T-helper 17 cell (primary cell): ENCODE measurements around the gene SLC25A23. TPM values are rescaled to one million over a fixed set of nuclear protein-coding genes. Genes with fewer than 3 reads are reported as not detected.

Experiments
- ATAC-seq: fragments of 150-1000 bp; cut with Tn5 transposase; 2 replicates; pipeline ENCODE4 v1.10.0; 2021; ENCODE audit warnings: mild to moderate bottlenecking, moderate library complexity
- DNase-seq, 3 donors: peaks; one replicate each; pipeline versions ENCODE4 v3.0.0 to v3.0.0-alpha.2; 2020 to 2021
- H3K9me3 ChIP-seq: one replicate; pipeline ENCODE4 v1.7.0; 2013; ENCODE audit warnings: low read length, mild to moderate bottlenecking; ENCODE audit not compliant: control insufficient read depth, poor library complexity, severe bottlenecking
- H3K27ac Mint-ChIP-seq: one replicate; pipeline ENCODE4 v1.8.0; 2022; ENCODE audit warnings: mild to moderate bottlenecking, moderate library complexity, mixed read lengths
- H3K27me3 Mint-ChIP-seq: one replicate; pipeline ENCODE4 v1.8.0; 2022; ENCODE audit warnings: mixed read lengths
- H3K36me3 Mint-ChIP-seq: one replicate; pipeline ENCODE4 v1.8.0; 2022; ENCODE audit warnings: low read depth, mixed read lengths
- H3K4me1 Mint-ChIP-seq: one replicate; pipeline ENCODE4 v1.8.0; 2022; ENCODE audit warnings: mild to moderate bottlenecking, mixed read lengths
- H3K4me3 Mint-ChIP-seq: one replicate; pipeline ENCODE4 v1.8.0; 2022; ENCODE audit warnings: mild to moderate bottlenecking, moderate library complexity, mixed read lengths
- total RNA-seq, 4 donors: library from RNA in 2 of 4; stranded (reverse) in 2 of 4; gene quantifications; one replicate each; pipeline ENCODE4 v1.2.3 and lab custom pipeline; 2022 to 2026

The SLC25A23 gene
- total RNA-seq, 2 donors from 2014 or later: 9.6 to 11.3 TPM

DNA sequence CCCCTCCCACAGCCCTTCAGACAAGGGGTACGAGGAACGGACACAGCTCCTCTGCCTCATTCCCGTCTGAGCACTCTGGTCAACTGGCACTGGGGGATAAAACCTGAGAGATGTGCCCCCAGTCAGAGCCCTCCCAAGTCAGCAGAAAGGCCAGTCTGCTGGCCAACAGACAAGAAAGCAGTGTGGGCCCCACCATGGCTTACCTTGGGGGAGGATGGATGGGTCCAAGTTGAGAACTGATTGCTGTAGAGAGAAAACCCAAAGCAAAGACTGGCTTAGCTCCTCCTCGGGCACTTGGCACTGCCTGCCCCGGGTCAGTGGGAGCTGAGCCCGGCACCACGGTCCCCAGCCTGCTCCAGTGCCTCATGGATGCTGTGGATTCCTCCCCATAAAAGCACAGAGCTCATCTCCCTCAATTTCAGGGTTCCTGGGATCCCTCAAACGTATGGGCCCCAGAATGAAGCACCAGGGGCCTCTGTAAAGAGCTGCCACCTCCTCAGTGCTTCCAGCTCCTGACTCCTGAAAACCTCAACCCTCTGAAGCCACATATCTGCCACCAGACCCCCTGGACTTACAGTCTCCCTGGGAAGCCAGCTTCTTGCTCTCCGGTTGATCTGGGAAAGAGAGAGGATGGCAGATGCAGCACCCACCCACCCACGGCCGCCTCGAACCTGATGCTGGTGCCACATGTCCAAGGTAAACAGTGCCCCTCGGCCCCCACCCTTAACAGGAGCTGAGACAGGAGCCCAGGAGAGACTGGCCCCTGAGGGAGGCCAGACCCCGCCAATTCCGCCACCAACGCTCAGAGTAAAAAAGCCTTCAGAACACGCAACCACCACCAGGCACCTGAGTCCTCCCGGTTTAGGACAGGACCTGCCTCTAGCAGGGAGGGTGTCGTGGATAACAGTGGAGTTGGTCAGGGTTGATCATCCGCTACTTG lies 38.2 kb downstream of the SLC25A23 start:
- no peaks in the 10 kb centered on the region for H3K27me3 Mint-ChIP-seq
- DNase-seq: no peak
- H3K4me1 Mint-ChIP-seq: peaks cover 24% of the 10 kb centered on the region
- peak overlapping the region; percentile 82 for H3K27ac Mint-ChIP-seq
- no peaks in the 10 kb centered on the region for H3K36me3 Mint-ChIP-seq
- H3K4me3 Mint-ChIP-seq: no peak overlapping the region
- no peak for ATAC-seq
- no peaks in the 10 kb centered on the region for H3K9me3 ChIP-seq

DNA sequence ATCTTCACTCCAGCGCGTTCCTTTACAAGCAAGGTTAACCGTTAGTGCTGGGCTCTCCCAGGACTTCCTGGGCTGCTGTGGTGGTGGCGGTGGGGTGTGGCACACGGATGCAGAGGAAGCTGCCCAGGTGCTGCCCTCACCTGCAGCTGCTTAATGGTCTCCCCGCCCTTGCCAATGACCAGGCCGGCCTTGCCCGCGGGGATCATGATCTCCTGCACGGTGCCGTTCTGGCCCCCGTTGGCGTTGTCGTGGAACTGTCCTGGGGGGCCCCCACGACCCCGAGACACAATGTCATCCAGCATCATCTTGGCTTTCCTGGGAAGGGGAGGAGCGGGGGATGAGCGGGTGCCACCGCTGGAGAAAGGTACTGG lies 41.0 kb downstream of the SLC25A23 start:
- Mint-ChIP-seq H3K27me3 (no peaks in the 10 kb centered on the region), H3K4me3 (no peak overlapping the region), H3K4me1 (peaks cover 14% of the 10 kb centered on the region), H3K36me3 (peaks cover 2% of the 10 kb centered on the region), H3K27ac (peak overlapping the region; percentile 27)
- DNase-seq: no peak
- ATAC-seq: no peak
- H3K9me3 ChIP-seq: no peaks in the 10 kb centered on the region

DNA sequence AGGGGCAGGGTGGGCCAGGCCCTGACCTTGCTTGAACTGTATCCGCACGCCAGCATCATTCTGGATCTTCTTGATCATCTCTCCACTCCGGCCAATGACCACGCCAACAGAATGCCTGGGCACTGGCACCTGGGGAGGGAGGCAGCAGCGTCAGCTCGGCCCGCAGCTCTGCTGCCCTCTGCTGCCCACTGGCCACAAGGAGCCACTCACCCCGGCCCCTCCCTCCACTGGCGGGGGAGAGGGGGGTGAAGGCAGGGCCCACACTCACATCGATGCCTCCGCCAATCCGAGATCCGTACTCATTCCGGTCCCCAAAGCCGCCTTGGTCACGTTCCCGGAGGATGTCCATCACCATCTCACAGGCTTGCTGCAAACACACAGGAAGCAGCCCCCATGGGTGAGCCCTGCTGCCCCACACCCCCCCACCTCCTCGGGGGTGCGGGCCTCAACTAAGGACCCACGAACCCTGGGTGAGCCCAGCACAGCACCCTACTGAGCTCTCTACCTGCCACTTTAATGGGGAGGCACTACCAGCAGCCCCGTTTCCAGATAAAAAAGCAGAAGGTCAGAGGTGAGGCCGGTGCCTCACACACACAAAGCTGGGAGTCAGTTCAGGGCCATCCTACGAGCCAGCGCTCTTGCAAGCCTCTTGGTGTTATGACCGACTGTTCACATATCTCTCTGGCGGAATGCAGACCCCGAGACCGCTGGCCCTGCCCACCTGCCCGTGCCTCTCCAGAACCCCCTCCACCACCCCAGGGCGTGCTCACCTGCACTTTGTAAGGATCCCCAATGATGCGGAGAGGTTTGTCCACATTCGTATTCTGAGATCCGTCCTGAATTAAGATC lies 41.7 kb downstream of the SLC25A23 start:
- ATAC-seq (no peak), DNase-seq (no peak)
- peak overlapping the region; percentile 27 for H3K27ac Mint-ChIP-seq
- no peaks in the 10 kb centered on the region for H3K27me3 Mint-ChIP-seq
- no peaks in the 10 kb centered on the region for H3K9me3 ChIP-seq
- H3K4me3 Mint-ChIP-seq: no peak overlapping the region
- peaks cover 2% of the 10 kb centered on the region for H3K36me3 Mint-ChIP-seq
- H3K4me1 Mint-ChIP-seq: peaks cover 8% of the 10 kb centered on the region

DNA sequence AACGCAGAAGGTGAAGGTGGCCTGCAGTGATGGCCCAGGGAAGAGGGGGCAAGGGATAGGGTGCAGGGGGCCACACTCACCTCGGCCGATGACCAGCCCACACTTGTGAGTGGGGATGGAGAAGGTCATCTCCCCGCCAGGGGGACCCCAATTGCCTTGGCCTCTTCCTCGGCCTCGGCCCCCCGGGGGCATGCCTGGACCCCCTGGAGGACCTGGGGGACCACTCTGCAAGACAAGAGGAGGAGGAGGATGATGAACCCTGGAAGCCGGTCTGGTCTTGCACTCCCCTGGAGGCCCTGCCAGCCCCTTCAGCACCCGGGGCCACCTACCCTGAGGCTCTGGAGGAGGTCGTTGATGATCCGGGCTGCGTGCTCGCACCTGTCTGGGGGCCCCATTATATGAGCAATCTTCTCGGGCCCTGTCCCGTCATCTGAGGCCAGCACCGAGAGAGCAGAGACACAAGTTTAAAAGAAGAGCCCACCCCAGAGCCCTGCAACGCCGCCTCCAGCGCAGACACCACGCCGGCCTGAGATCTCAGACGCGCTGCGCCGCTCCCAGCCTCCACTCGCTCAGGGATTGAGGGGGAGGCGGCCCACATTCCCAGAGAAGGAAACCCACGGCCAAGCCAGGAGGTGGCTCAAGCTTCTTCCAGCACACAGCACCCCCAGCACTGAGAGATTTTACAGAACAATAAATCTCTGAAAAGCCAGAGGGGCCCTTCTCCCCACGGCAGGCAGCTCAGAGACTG lies 42.8 kb downstream of the SLC25A23 start:
- ATAC-seq (no peak), DNase-seq (no peak)
- no peaks in the 10 kb centered on the region for H3K9me3 ChIP-seq
- Mint-ChIP-seq H3K4me1 (peaks cover 4% of the 10 kb centered on the region), H3K36me3 (peaks cover 2% of the 10 kb centered on the region), H3K27me3 (no peaks in the 10 kb centered on the region), H3K4me3 (no peak overlapping the region), H3K27ac (peak overlapping the region; percentile 16)

DNA sequence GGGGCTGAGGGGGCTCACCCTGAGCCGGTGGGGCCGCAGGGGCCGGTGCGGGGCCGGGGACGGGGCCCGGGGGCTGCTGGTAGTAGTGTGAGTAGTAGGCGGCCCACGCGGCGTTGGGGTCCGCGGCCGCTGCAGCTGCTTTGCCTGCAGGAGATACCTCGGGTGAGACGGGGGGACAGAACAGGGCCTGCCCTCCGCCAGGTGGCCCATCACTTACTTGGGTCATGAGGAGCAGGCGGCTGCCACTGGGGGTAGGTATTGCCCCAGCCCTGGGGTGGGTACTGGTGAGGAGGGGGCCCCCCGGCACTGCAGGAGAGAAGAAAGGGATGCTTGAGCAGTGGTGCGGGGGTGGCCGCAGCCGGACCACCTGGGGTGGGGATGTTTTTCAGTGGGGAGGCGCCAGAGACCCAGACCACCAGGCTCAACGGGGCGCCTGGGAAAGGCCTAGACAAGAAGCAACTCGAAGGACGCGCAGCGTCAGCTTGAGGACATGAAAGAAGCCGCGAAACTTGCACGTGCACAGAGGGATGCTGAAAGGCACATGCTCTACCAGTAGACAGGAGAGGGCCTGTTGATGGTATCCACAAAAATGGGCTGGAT lies 43.9 kb downstream of the SLC25A23 start:
- Mint-ChIP-seq H3K36me3 (peaks cover 2% of the 10 kb centered on the region), H3K27ac (no peak overlapping the region), H3K4me1 (no peaks in the 10 kb centered on the region), H3K27me3 (no peaks in the 10 kb centered on the region), H3K4me3 (no peak overlapping the region)
- ATAC-seq (no peak), DNase-seq (no peak)
- no peaks in the 10 kb centered on the region for H3K9me3 ChIP-seq

DNA sequence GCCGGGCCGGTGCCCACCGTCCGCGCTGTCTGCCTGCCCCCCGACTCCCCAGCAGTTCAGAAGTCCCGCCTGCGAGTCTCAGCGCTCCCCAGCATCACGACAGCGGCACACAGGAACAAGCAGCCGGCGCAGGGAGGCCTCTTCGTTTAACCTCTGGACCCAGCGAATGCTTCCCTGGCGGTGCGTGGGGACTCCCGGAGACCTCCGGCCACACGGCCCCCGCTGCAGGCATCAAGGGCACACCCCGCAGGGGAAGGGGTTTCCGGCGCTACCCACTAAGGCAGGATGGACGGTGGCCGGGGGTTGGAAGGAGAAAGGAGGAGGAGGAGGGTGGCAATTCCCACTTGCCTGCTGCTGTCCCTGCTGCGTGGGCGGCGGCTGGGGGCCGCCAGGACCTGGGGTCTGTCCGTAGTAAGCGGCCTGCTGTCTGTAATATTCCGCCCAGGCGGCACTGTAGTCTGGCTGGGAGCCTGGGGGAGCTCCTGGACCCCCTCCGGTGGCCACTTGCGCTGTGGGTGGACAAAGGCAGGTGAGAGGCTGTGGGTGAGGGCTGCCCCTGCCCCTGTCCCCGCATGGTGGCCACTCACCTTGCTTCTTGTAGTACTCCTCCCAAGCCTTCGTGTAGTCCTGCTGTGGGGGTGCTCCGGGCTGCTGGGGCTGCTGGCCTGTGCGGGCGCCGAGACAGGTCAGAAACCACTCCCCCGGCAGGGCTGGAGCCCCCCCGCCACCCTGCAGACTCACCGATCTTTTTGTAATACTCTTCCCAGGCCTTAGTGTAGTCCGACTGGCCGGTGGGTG lies 44.6 kb downstream of the SLC25A23 start:
- H3K27ac Mint-ChIP-seq: no peak overlapping the region
- H3K4me1 Mint-ChIP-seq: no peaks in the 10 kb centered on the region
- DNase-seq: no peak
- no peaks in the 10 kb centered on the region for H3K27me3 Mint-ChIP-seq
- no peaks in the 10 kb centered on the region for H3K9me3 ChIP-seq
- no peak overlapping the region for H3K4me3 Mint-ChIP-seq
- peak; percentile 9 for ATAC-seq
- peaks cover 2% of the 10 kb centered on the region for H3K36me3 Mint-ChIP-seq

DNA sequence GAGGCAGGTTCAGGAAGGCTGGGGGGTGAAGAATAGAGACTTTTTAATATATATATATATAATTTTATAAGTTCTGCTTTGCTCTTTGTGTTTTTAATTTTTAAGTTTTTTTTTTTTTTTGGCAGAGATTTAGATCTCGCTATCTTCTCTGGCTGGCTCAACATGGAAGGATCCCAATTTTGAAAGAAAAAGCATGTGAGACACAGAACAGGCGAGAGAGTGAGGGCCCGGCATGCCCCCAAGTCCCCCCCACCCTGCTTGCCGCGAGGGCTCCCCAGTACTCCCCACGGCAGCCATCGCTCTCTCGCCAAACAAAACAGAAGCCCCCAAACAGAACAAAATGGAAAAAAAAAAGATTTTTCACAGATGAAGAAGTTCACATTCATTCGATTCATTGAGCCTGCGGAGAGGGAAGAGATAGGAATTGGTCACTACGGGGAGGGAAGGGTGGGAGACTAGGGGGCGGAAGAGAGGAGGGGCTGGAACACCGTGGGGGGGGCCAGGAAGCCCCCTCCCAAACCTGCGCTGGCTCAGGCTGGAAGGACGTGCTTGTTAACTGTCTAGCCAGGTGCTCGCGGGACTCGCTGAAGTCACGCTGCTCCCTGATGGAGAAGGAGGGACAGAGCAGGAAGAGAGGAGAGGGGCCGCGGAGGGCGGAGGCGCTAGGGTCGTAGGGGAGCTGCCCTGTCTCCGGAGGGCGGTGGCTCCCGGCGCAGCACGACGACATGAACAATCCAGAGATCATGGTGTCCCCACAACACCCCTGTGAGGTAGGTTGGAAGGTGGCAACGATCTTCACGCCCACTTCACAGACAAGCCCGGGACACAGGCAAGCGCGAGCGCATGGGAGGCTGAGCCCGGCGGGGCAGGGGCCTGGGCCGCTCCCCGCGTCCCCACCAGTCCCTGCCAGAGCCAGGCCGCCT lies 45.6 kb downstream of the SLC25A23 start:
- H3K9me3 ChIP-seq: no peaks in the 10 kb centered on the region
- ATAC-seq: no peak
- Mint-ChIP-seq H3K4me1 (no peaks in the 10 kb centered on the region), H3K36me3 (peaks cover 2% of the 10 kb centered on the region), H3K27ac (no peak overlapping the region), H3K27me3 (no peaks in the 10 kb centered on the region), H3K4me3 (no peak overlapping the region)
- no peak for DNase-seq

DNA sequence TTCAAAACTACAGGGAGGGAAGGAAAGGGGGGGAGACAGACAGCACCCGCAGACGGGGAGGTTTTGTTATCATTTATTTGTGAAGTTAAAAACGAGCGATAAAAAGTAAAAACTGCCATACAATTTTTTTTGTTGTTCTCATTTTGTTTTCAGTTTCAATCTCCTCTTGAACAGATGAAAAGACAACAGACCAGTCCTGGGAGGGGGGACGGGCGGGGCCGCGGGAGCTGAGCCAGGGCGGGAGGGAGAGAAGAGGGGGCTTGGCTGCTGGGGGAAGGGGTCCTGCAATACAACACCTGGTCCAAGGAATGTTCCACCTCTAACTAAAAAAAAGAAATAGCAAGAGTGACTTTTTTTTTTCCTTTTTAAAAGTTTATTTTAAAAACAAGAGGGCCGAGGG lies 46.3 kb downstream of the SLC25A23 start:
- no peak overlapping the region for H3K4me3 Mint-ChIP-seq
- H3K27ac Mint-ChIP-seq: no peak overlapping the region
- ATAC-seq (no peak), DNase-seq (no peak)
- H3K9me3 ChIP-seq: no peaks in the 10 kb centered on the region
- peaks cover 2% of the 10 kb centered on the region for H3K36me3 Mint-ChIP-seq
- H3K27me3 Mint-ChIP-seq: no peaks in the 10 kb centered on the region
- no peaks in the 10 kb centered on the region for H3K4me1 Mint-ChIP-seq

DNA sequence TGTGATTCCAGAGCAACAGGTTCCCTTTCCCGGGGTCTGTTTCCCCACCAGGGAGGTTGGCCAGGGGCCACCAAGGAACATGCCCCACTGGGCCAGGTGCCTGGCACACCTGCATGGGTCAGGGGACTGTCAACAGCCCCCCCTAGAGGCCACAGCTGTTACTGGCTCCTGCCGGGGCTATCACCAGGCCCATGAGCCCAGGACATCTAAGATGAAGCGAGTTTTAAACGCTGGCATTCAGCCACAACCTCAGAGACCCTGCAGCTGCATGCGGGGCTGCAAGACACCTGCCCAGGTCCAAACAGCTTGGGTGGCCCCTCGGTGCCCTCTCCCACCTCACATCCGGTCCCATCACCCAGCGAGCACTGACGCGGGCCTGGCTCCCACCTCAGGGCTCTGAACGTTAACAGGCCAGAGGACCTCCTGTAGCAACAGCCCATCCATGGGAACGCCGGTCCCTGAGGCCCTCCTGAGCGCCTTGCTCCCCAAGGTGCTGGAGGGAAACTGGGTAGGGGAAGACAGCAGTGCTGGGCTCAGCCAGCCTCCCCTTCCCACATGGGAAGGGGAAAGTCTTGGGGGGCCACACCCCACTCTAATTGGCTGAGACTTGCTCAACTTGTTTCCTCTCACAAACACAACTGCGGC lies 47.0 kb downstream of the SLC25A23 start:
- H3K27me3 Mint-ChIP-seq: no peaks in the 10 kb centered on the region
- no peaks in the 10 kb centered on the region for H3K4me1 Mint-ChIP-seq
- ATAC-seq (peak; percentile 74), DNase-seq (peak in 1 of 3 donors; percentile 44)
- H3K9me3 ChIP-seq: no peaks in the 10 kb centered on the region
- peaks cover 2% of the 10 kb centered on the region for H3K36me3 Mint-ChIP-seq
- H3K27ac Mint-ChIP-seq: peak overlapping the region; percentile 24
- no peak overlapping the region for H3K4me3 Mint-ChIP-seq

DNA sequence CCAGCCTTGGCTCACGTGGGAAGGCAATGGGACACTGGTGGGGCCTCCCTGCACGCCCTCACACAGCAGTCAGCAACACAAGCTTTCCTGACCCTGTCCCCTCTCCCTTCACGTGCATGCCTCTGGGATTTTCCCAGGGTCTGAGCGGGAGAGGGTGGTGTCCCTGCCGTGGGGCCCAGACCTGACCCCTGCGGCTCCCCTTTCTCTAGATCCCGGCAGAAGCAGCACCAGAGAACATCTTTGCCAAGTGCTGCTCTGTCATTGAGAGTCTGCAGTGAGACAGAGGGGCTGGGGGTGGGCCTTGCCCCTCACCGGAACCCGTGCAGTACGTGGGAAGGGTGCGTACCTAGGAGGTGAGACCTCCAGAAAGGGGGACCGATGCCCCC lies 47.5 kb downstream of the SLC25A23 start:
- ATAC-seq (peak; percentile 11), DNase-seq (no peak)
- no peak overlapping the region for H3K4me3 Mint-ChIP-seq
- H3K27me3 Mint-ChIP-seq: no peaks in the 10 kb centered on the region
- peaks cover 2% of the 10 kb centered on the region for H3K36me3 Mint-ChIP-seq
- no peaks in the 10 kb centered on the region for H3K4me1 Mint-ChIP-seq
- peak overlapping the region; percentile 24 for H3K27ac Mint-ChIP-seq
- no peaks in the 10 kb centered on the region for H3K9me3 ChIP-seq

DNA sequence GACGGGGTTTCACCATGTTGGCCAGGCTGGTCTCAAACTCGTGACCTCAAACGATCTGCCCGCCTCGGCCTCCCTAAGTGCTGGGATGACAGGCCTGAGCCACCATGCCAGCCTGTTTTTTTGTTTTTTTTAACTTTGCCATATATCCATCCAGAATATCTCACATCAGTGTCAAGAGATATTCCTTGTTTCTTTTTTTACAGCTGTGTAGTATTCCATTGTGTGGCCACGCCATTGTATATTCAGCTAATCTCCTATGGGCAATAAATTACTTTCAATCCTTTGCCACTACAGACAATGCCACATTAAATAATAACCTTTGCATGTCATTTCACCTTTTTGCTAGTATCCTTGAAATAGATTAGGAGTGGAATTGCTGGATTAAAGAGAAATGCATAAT lies 50.2 kb downstream of the SLC25A23 start:
- no peaks in the 10 kb centered on the region for H3K9me3 ChIP-seq
- Mint-ChIP-seq H3K36me3 (no peaks in the 10 kb centered on the region), H3K4me3 (no peak overlapping the region)

More for the DNA sequence above, 50.2 kb downstream of the SLC25A23 start:
- DNase-seq (no peak), ATAC-seq (no peak)
- no peaks in the 10 kb centered on the region for H3K4me1 Mint-ChIP-seq
- no peaks in the 10 kb centered on the region for H3K27me3 Mint-ChIP-seq
- H3K27ac Mint-ChIP-seq: no peak overlapping the region
